Activated CD4-positive, alpha-beta memory T cell treated with anti-CD3 and anti-CD28 coated beads for 36 hours (primary cell): ENCODE measurements around the gene SLC25A15. TPM values are rescaled to one million over a fixed set of nuclear protein-coding genes. Genes with fewer than 3 reads are reported as not detected.
A peak's percentile ranks its signal among the peaks of the same experiment; 100 is the strongest.
"Not testable (repeated sequence)": the region's sequence is repeated elsewhere in the genome, so short reads cannot be mapped to it uniquely, and the experiment has no call there.

Experiments used
- CTCF ChIA-PET: fragments of 350-600 bp; sonication (Branson Sonifier 250); formaldehyde crosslinking; loops from one replicate; lab custom pipeline; 2021; ENCODE audit warnings: antibody characterized with exemption, inconsistent platforms; lab: Charles Lee
- POLR2A ChIA-PET: fragments of 350-600 bp; sonication (Branson Sonifier 250); formaldehyde crosslinking; loops from one replicate; lab custom pipeline; 2021; ENCODE audit warnings: antibody characterized with exemption; lab: Charles Lee
- DNase-seq: peaks from one replicate; pipeline ENCODE4 v3.0.0-alpha.2; 2020
- H3K27ac Mint-ChIP-seq: one replicate; pipeline ENCODE4 v1.8.0; 2021; ENCODE audit warnings: mixed read lengths
- H3K27me3 Mint-ChIP-seq: one replicate; pipeline ENCODE4 v1.8.0; 2021; ENCODE audit warnings: mixed read lengths
- H3K36me3 Mint-ChIP-seq: one replicate; pipeline ENCODE4 v1.8.0; 2021; ENCODE audit warnings: mixed read lengths
- H3K4me1 Mint-ChIP-seq: one replicate; pipeline ENCODE4 v1.8.0; 2021; ENCODE audit warnings: low read depth, mixed read lengths
- H3K4me3 Mint-ChIP-seq: one replicate; pipeline ENCODE4 v1.8.0; 2021; ENCODE audit warnings: mild to moderate bottlenecking, mixed read lengths
- H3K9me3 Mint-ChIP-seq: one replicate; pipeline ENCODE4 v1.8.0; 2021; ENCODE audit warnings: mixed read lengths
- intact Hi-C: fragments of 100-400 bp; cut with micrococcal nuclease; formaldehyde crosslinking; loops from one replicate; pipeline ENCODE4 v1.15.1; 2023
- total RNA-seq, 2 experiments: library from RNA; stranded (reverse); gene quantifications; one replicate each; pipeline ENCODE4 v1.2.3, GENCODE V29; 2021

The SLC25A15 gene
- total RNA-seq, 2 experiments from 2014 or later: 16.2 to 16.9 TPM

DNA sequence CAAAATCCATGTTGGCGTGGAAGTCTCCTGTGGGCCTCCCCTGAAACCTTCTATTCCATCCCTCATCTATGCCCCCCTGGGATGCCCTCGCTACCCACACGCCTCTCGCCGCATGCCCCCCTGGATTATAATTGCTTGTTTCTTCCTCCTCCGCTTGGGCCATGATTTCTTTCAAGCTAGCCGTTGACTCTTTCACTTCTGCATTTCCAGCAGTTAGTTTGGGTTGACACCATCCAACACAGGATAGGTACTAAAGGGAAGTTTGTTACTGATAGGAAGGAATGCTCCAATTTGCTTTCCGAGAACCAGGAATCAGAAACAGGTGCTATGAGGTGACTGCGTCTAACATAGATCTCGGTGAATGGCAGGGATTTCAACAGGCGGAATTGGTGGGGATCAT, 7.7 kb upstream of the SLC25A15 start:
- H3K4me3 Mint-ChIP-seq: no peak overlapping the region

DNA sequence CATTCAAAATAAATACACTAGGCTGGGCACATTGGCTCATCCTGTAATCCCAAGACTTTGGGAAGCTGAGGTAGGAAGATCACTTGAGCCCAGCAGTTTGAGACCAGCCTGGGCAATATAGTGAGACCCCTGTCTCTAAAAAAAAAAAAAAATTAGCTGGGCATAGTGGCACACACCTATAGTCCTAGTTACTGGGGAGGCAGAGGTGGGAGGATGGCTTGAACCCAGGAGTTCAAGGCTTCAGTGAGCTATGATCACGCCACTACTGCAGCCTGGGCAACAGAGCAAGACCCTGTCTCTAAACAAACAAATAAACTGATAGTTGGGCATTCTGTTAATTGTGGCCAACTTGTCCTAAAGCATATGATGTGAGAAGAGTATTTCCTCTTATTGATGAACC, 6.4 kb upstream of the SLC25A15 start:
- H3K4me3 Mint-ChIP-seq, H3K9me3 Mint-ChIP-seq, intact Hi-C loops, DNase-seq, H3K27ac Mint-ChIP-seq, H3K27me3 Mint-ChIP-seq, H3K36me3 Mint-ChIP-seq: not testable (repeated sequence)
- H3K4me1 Mint-ChIP-seq: peaks cover 19% of the 10 kb centered on the region
- CTCF ChIA-PET: interaction anchor here (1.6 kb wide), 1 partner anchor 31 kb away, joined by 6 read pairs; no protein-coding TSS in a partner anchor
- POLR2A ChIA-PET: interaction anchor here (0.7 kb wide), 1 partner anchor 202 kb away, joined by 3 read pairs; no protein-coding TSS in a partner anchor

More for the DNA sequence above, 7.7 kb upstream of the SLC25A15 start:
- intact Hi-C loops: no loop called here
- H3K36me3 Mint-ChIP-seq: no peaks in the 10 kb centered on the region
- H3K4me1 Mint-ChIP-seq: peaks cover 18% of the 10 kb centered on the region
- CTCF ChIA-PET: no interaction called here
- H3K9me3 Mint-ChIP-seq: no peaks in the 10 kb centered on the region
- DNase-seq: no peak
- POLR2A ChIA-PET: no interaction called here
- no peaks in the 10 kb centered on the region for H3K27me3 Mint-ChIP-seq
- no peak overlapping the region for H3K27ac Mint-ChIP-seq

DNA sequence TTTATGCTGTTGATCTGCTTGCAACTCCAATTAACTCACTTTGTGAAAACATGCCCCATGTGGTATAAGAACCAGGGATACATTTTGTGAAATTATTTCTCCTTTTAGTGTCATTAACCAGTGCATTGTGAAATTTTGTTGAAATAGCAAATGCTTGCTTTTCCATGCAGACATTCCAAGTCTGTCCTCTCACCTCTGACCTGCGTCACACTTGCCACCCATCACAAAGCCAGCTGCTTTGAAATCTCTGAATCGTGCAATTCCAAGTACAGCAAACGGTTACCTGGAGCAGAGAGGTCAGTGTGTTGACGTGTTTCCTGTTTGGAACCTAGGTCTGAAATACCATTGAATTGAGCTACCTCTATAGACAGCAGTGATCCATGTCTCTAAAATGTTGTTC, 4.9 kb upstream of the SLC25A15 start:
- Mint-ChIP-seq H3K4me1 (peaks cover 22% of the 10 kb centered on the region), H3K4me3 (no peak overlapping the region), H3K27ac (no peak overlapping the region), H3K36me3 (no peaks in the 10 kb centered on the region), H3K9me3 (no peaks in the 10 kb centered on the region), H3K27me3 (no peaks in the 10 kb centered on the region)
- intact Hi-C loops: no loop called here
- DNase-seq: no peak
- ChIA-PET POLR2A (no interaction called here), CTCF (no interaction called here)

DNA sequence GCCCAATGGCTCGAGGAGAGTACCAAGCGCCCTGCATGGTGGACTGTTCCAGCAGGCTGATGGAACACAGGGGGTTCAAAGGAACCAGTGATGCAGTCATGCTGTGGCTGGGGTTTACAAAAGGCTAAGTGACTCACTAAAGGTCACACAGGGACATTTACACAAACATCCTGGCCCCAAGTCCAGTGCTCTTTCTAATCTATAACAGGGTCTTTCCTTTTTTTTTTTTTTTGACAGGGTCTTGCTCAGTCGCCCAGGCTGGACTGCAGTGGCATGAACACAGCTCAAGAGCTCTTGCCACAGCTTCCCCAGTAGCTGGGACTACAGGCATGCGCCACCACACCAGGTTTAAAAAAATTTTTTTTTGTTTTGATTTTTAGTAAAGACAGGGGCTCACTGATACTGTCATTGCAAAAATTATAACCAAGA, 2.8 kb upstream of the SLC25A15 start:
- no peak overlapping the region for H3K4me3 Mint-ChIP-seq
- intact Hi-C loops: no loop called here
- no peak overlapping the region for H3K27ac Mint-ChIP-seq
- peaks cover 25% of the 10 kb centered on the region for H3K4me1 Mint-ChIP-seq
- H3K27me3 Mint-ChIP-seq: no peaks in the 10 kb centered on the region
- no peaks in the 10 kb centered on the region for H3K36me3 Mint-ChIP-seq
- peak; percentile 53 for DNase-seq
- CTCF ChIA-PET: interaction anchor here (4.1 kb wide), 1 partner anchor 10 kb away, joined by 27 read pairs; no protein-coding TSS in a partner anchor
- POLR2A ChIA-PET: no interaction called here
- H3K9me3 Mint-ChIP-seq: no peaks in the 10 kb centered on the region

DNA sequence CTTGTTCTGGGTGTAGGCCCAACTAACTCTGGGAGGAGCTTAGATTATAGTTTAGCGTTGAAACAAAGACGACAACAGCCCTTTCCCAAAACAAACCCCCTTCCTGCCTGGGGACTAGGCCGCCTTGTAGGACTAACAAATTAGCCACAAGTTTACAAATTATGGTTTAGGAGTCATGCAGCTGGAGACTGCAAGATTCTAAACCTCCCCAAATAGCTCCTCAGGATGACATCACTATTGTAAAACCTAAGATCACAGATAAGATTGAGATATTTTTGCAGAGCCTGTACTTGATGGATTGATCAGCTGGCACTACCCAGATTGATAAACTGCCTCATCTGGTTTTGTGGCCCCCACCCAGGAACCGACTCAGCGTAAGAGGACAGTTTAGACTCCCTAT, 2.3 kb upstream of the SLC25A15 start:
- CTCF ChIA-PET: interaction anchor here (0.7 to 4.1 kb wide), 2 partner anchors 10 to 566 kb away, joined by 4 to 27 read pairs; no protein-coding TSS in a partner anchor
- peak overlapping the region; percentile 39 for H3K4me3 Mint-ChIP-seq
- peaks cover 29% of the 10 kb centered on the region for H3K4me1 Mint-ChIP-seq
- DNase-seq: peak; percentile 30
- intact Hi-C loops: no loop called here
- no peaks in the 10 kb centered on the region for H3K27me3 Mint-ChIP-seq
- POLR2A ChIA-PET: interaction anchor here (0.6 kb wide), 1 partner anchor 579 kb away, joined by 3 read pairs; no protein-coding TSS in a partner anchor
- H3K9me3 Mint-ChIP-seq: no peaks in the 10 kb centered on the region
- peak overlapping the region; percentile 58 for H3K27ac Mint-ChIP-seq
- H3K36me3 Mint-ChIP-seq: no peaks in the 10 kb centered on the region

DNA sequence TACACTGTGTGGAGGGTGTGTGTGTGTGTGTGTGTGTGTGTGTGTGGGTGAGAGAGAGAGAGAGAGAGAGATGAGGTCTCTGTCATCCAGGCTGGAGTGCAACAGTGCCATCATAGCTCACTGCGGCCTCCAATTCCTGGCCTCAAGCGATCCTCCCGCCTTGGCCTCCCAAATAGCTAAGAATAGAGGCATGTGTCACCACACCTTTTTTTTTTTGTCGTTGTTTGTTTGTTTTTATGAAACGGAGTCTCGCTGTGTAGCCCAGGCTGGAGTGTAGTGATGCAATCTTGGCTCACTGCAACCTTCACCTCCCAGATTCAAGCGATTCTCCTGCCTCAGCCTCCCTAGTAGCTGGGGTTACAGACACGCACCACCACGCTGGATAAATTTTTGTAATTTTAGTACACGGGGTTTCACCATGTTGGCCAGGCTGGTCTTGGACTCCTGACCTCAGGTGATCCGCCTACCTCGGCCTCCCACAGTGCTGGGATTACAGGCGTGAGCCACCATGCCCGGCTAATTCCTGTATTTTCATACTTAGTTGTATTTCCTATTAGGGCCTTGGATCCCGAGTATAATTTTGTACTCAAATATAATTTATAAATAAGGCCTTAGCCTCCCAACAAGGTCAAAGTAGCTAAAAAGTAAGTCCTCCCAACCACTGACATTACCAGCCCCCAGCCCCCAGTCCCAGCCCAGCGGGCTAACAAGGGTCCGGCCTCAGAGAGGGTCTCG, 704 bp upstream of the SLC25A15 start:
- Mint-ChIP-seq H3K27ac (peak overlapping the region; percentile 67), H3K4me1 (peaks cover 31% of the 10 kb centered on the region), H3K4me3 (peak overlapping the region; percentile 77)
- ChIA-PET POLR2A (interaction anchor here (0.7 to 2.4 kb wide), 5 partner anchors 12 to 1618 kb away, joined by 3 to 8 read pairs (median 4); partner anchors contain the start of gene MRPS31), CTCF (interaction anchor here (1.2 to 4.1 kb wide), 4 partner anchors 10 to 272 kb away, joined by 3 to 27 read pairs (median 5); no protein-coding TSS in a partner anchor)
- H3K27me3 Mint-ChIP-seq, intact Hi-C loops, H3K9me3 Mint-ChIP-seq, H3K36me3 Mint-ChIP-seq: not testable (repeated sequence)
- DNase-seq: peak; percentile 40

DNA sequence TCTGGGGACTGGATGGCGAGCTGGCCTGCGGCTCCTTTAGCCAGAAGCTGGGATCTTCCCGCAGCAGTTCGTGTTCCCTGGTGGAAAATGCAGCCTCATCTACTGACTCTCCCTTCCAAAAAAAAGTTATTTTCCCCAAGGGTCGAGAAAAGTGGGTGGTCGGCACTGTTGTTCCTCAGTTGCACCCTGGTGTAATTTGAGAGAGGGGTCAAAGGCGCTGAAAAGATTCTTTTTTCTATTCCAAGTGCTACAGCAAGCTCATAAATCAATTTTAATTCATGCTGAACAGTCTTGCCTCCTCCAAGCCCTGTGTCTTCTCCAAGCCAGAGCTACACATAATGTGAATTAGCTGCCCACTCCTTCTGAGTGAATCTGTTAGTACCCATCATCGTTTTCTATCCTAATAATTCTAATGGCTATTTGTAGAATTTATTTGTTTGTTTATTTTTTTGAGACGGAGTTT, 774 bp downstream of the SLC25A15 start:
- peaks cover 31% of the 10 kb centered on the region for H3K4me1 Mint-ChIP-seq
- peaks cover 6% of the 10 kb centered on the region for H3K36me3 Mint-ChIP-seq
- H3K4me3 Mint-ChIP-seq: peak overlapping the region; percentile 73
- H3K27me3 Mint-ChIP-seq: no peaks in the 10 kb centered on the region
- no peaks in the 10 kb centered on the region for H3K9me3 Mint-ChIP-seq
- intact Hi-C loops: no loop called here
- CTCF ChIA-PET: interaction anchor here (1.2 to 4.1 kb wide), 5 partner anchors 8 to 264 kb away, joined by 3 to 27 read pairs (median 5); no protein-coding TSS in a partner anchor
- peak overlapping the region; percentile 33 for H3K27ac Mint-ChIP-seq
- no peak for DNase-seq
- POLR2A ChIA-PET: interaction anchor here (2.4 kb wide), 1 partner anchor 19 kb away, joined by 8 read pairs; the partner anchor contains the start of gene MRPS31

DNA sequence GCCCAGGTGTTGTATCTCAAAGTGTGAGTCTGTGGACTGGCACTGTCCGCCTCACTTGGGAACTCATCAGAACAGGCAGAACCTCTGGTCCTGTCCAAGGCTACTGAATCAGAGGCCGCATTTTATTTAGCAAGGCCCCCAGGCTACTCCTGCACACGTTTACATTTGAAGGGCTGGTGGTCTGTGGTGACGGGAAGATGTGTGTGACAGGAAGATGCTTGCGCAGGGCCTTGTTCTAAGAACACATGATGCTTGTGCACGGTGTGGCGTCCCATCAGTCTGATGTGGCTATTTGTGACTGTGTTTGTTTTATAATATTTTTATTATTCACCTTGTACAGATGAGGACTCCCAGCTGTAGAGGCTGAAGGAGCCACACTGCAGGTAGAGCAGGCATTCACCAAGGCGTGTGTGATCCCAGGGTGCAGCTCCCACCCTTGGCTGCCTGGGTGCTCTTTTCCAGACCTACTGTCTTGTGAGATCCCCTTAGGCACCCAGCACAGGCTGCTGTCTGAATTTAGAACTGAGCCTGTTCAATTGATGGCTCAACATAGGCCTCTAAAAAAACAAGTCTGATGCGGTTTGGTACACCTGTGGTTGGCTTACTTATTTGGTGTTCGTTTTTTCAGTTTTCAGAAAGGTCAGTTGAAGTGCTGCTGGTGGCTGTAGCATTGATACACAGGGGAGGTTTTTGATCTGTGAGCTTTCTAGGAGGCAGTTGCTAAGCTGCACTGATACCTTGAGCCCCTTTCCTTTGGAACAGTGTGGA, 3.1 kb downstream of the SLC25A15 start:
- Mint-ChIP-seq H3K9me3 (no peaks in the 10 kb centered on the region), H3K27me3 (no peaks in the 10 kb centered on the region), H3K27ac (no peak overlapping the region), H3K4me1 (peaks cover 18% of the 10 kb centered on the region), H3K36me3 (peaks cover 13% of the 10 kb centered on the region), H3K4me3 (no peak overlapping the region)
- DNase-seq: no peak
- POLR2A ChIA-PET: no interaction called here
- intact Hi-C loops: no loop called here
- CTCF ChIA-PET: no interaction called here

DNA sequence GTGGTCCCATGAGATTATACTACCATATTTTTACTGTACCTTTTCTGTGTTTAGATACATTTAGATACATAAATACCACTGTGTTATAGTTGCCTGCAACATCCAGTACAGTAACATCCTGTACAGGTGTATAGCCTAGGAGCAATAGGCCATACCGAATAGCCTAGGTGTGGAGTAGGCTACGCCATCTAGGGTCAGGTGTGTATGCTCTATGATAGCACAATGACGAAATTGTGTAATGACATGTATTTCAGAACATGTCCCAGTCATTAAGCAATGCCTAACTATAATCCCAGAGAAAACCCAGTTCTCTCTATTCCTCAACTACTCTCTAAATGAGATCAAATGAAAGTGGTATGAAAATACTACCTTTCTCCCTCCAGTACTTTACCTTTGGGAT, 3.9 kb downstream of the SLC25A15 start:
- intact Hi-C loops: no loop called here
- ChIA-PET CTCF (no interaction called here), POLR2A (no interaction called here)
- H3K36me3 Mint-ChIP-seq: peaks cover 13% of the 10 kb centered on the region
- H3K4me1 Mint-ChIP-seq: peaks cover 13% of the 10 kb centered on the region
- no peak for DNase-seq
- no peaks in the 10 kb centered on the region for H3K27me3 Mint-ChIP-seq
- H3K27ac Mint-ChIP-seq: no peak overlapping the region
- H3K9me3 Mint-ChIP-seq: no peaks in the 10 kb centered on the region
- no peak overlapping the region for H3K4me3 Mint-ChIP-seq

DNA sequence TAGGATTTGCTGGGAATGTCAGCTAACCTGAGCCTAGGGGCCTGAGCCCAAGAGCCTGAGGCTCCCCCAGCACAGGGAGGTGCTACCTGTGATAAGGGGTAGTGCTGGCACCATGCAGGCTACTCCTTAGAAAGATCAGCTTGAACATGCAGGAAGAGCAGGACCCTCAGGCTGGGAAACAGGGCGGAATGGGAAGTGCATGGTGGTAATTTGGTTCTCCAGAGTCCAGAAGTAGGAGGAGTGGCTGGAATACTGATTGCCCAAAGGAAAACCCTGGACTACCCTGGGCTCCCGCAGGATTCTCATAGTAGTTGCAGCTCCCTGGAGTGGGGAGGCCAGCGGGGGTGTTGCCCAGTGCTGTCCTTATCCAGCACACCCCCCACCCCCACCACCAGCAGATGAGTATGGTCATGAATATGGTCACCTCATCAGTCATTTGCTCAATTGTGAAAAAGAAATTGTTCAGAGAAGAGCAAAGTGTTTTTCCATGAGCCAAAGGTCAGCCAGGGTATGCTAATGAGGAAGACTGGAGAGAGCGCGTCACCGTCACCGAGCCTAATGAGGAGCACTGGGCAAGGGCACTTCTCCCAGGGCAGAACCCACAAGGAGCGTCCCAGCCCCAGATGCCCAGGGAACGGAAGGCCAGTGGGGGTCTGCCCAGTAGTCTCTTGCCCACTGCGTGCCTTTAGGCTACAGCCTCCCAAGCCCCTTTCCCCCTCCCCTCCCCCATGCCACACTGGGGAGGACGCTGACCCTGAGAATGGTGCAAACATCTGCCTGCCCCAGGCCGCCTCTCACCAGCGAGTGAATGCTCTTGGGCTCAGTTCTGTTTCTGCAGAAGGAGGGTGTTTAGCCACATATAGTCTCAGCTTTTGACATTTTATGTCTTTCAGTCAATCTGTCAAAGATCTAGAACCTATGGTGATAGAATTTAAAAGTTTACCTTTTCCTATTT, 5.3 kb downstream of the SLC25A15 start:
- H3K4me3 Mint-ChIP-seq: no peak overlapping the region
- ChIA-PET POLR2A (no interaction called here), CTCF (no interaction called here)
- H3K36me3 Mint-ChIP-seq: peaks cover 26% of the 10 kb centered on the region
- H3K4me1 Mint-ChIP-seq: peaks cover 12% of the 10 kb centered on the region
- no peak for DNase-seq
- no peak overlapping the region for H3K27ac Mint-ChIP-seq
- intact Hi-C loops: no loop called here
- no peaks in the 10 kb centered on the region for H3K27me3 Mint-ChIP-seq
- no peaks in the 10 kb centered on the region for H3K9me3 Mint-ChIP-seq

DNA sequence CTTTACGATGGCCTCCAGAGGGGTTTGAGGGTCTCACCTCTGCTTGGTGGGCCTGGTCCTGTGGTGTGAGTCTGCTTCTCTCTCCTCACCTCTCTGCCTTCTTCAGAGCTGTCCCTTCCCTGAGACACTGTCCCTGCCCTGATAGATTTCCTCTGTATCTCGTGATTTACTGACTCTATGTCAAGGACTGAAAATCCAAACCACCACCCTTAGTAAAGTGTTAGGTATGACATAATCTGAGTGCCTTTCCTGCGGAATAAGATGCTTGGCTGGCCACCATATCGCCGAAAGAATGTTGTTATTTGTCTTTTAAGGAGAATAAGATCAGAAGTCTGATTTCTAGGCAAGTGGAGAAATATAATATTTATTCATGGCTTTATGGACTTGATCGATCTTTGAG, 7.2 kb downstream of the SLC25A15 start:
- ChIA-PET POLR2A (no interaction called here), CTCF (interaction anchor here (0.5 to 1.1 kb wide), 2 partner anchors 19 to 137 kb away, joined by 3 read pairs; no protein-coding TSS in a partner anchor)
- Mint-ChIP-seq H3K36me3 (peaks cover 28% of the 10 kb centered on the region), H3K4me1 (peaks cover 10% of the 10 kb centered on the region), H3K9me3 (no peaks in the 10 kb centered on the region), H3K4me3 (no peak overlapping the region), H3K27ac (peak overlapping the region; percentile 26), H3K27me3 (no peaks in the 10 kb centered on the region)
- intact Hi-C loops: no loop called here
- DNase-seq: no peak
